ENCODE results near the gene NTSR1.
A peak's percentile ranks its signal among the peaks of the same experiment; 100 is the strongest.

NTSR1 gene

GRCh38 chr20:62806383-62807050 is 97.9 kb downstream of the NTSR1 start:
- DNase-seq: no peak

DNA sequence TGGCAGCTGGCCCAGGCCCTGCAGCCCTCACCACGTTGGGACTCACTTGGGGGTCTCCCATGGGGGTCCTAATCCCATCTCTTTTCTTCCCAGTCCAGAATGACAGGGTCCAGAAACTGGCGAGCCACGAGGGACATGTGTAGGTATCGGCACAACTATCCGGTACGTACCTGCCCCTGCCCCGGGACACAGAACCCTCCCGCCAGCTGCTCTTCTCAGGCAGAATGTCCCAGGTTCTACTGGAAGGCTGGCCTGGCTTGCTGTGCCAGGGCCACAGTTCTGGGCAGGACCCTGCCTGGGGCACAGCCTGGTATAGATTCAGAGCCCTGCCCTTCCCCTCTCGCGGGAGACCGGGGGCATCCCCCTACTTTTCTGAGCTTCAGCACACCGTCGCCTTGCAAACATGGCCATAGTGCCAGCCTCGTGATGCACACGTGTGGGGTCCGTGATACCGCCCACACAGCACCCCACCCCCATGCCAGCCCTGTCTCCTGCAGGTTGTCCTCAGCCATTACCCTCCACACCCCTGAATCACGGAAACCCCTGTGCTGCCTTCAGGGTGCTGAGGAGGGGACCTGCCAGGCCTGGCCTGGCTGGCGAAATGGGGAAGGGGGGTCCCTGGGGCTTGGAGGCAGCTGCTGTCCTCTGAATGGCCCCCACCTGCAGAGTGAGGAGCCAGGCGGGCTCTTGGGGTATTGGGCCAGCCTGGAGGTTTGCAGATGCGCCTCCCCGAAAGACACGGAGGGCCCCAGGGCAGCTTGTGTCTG is 99.0 kb downstream of the NTSR1 start:
- no peak for DNase-seq

GRCh38 chr20:62808211-62808865 is 99.7 kb downstream of the NTSR1 start:
- DNase-seq: peak; percentile 40

DNA sequence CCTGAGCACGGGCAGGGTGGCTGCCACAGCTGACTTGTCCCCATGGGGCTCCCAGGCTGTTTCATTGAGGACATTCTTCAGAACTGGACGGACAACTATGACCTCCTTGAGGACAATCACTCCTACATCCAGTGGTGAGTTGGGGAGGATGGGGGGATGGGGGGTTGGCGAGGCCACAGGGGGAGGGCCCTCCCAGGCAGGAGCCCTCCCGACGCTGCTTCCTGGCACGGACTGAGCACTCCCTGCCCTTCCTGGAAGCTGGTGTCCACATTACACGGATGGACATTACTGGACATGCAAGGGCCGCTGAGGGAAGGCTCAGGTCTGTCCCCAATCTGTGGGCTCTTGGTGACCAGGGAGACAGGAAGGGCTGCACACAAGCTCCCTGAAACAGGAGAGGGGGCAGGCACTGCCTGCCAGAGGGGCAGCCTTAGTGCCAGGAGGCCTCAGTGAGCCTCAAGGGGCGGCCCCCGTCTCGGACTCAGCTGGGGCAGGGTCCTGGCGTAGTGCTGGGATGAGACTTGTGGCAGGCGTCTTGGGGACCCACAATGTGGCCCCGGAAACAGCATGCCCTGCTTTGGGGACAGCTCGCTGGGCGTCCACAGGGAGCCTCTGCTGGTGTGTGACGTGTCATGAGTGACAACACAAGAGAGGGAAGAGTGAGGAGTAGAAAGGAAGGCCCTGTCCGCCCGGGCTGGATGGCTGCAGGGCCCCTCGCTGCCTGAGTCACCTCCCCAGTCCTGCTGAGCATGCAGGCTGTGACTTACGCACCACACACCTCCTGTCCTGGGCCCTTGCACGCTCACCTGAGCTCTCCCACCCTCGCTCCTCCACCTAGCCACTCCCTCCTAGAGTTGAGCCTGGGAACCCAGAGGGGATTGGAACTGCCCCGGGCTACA is 101.1 kb downstream of the NTSR1 start:
- no peak for DNase-seq

DNA sequence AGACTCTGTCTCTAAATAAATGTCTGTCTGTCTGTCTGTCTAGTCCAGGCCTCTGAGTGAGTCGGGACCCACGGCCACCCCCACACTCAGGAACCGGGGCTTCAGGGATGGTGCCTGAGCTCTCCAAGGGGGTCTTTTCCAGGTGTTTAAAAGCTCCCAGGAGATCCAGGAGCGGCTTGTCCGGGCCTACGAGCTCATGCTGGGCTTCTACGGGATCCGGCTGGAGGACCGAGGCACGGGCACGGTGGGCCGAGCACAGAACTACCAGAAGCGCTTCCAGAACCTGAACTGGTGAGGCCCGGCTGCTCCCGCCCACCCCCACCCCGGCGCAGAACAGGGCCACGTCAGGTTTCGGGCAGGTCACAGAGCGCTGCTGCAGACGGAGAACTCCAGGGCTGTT is 102.7 kb downstream of the NTSR1 start:
- no peak for DNase-seq

GRCh38 chr20:62811720-62812119 is 103.1 kb downstream of the NTSR1 start:
- no peak for DNase-seq
